ENCODE results near the gene SCO1. TPM values are rescaled to one million over a fixed set of nuclear protein-coding genes. Genes with fewer than 3 reads are reported as not detected.
A peak's percentile ranks its signal among the peaks of the same experiment; 100 is the strongest.

Gene SCO1
- total and polyA plus RNA-seq, 5 experiments from 2014 or later, result 15.7 to 38.7 (median 17.5) TPM

DNA sequence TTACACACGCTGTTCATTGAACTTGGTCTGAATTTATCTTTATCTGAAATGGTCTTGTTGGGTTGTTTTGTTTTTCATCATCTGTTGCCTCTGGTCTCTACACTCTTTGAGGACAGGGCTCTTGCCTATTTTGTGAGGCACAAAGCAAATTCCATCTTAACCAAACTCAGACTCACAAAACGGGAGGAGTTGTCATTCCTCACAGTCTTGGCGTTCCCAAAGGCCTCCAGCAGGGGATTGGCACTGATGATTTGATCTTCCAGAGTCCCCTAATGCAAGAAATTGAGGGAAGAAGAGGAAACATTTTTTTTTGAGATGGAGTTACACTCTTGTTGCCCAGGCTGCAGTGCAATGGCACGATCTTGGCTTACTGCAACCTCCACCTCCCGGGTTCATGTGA lies 49.0 kb downstream of the SCO1 start:
- H3K27ac Mint-ChIP-seq, result peak overlapping the region in 2 of 10 donors; percentile 26 to 41
- H3K9me3 Mint-ChIP-seq, result no peaks in the 10 kb centered on the region

DNA sequence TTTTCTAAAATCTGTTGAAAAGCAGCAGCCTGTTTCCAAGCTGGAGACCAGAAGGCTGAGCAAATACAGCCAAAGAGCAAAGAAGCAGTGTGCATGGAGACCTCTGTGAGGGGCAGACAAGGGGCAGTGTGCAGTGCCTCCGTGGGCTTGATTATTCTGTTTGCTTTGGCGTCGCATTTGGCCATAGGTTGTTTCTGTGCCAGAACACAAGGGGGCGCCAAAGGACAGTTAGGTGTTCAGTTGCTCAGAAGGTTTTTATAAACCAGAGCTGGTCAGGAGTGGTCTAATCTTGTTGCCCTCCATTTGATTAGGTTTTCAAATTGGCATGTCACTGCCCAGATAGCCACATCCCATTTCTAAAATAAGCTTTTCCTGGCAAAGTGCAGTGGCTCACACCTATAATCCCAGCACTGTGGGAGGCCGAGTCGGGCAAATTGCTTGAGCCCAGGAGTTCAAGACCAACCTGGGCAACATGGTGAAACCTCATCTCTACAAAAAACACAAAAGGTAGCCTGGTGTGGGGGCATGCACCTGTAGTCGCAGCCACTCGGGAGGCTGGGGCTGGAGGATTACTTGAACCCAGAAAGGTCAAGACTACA lies 50.8 kb downstream of the SCO1 start:
- no peak overlapping the region for H3K4me3 Mint-ChIP-seq
- peaks cover 0 to 3% (median 0%) of the 10 kb centered on the region in 4 donors for H3K4me1 Mint-ChIP-seq
- DNase-seq (peak; percentile 49 to 80 (median 70)), ATAC-seq (peak; percentile 53 to 64)
- no peaks in the 10 kb centered on the region for H3K27me3 Mint-ChIP-seq
- H3K27ac Mint-ChIP-seq, result peak overlapping the region in 1 of 10 donors; percentile 11
- POLR2A ChIA-PET, result interaction anchor here (0.6 to 1.3 kb wide), 2 partner anchors 53 to 199 kb away, joined by 3 read pairs; no protein-coding TSS in a partner anchor
- peaks cover 6 to 51% (median 26%) of the 10 kb centered on the region in 3 donors for H3K36me3 Mint-ChIP-seq
- H3K9me3 Mint-ChIP-seq, result no peaks in the 10 kb centered on the region

More for the DNA sequence above, 49.0 kb downstream of the SCO1 start:
- POLR2A ChIA-PET, result no interaction called here
- ATAC-seq, result no peak
- H3K4me1 Mint-ChIP-seq, result peaks cover 8 to 14% (median 10%) of the 10 kb centered on the region in 4 donors
- H3K4me3 Mint-ChIP-seq, result no peak overlapping the region
- no peaks in the 10 kb centered on the region for H3K27me3 Mint-ChIP-seq
- peaks cover 6 to 33% (median 22%) of the 10 kb centered on the region in 3 donors for H3K36me3 Mint-ChIP-seq
- DNase-seq, result no peak

- POLR2A ChIA-PET, result no interaction called here
- H3K4me3 Mint-ChIP-seq, result no peak overlapping the region
- H3K27me3 Mint-ChIP-seq, result no peaks in the 10 kb centered on the region
These were observed 56.9 kb downstream of the SCO1 start for GRCh38 chr17:10640475-10640874.

DNA sequence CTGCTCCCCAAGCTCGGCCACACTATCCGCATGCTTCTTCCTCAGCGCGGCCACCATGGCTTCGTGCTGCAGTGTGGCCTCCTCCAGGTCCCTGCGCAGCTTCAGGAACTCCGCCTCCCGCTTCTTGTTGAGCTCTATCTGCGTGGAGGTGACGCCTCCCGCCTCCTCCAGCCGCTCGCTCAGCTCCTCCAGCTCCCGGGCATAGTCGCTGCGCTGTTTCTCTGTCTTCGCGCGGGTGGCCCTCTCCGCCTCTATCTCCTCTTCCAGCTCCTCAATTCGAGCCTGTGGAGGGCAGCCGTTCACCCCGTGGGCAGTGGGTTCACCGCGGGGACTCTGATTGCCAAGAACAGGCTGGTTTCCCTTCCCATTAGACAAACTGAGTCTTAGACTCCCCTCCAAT lies 59.2 kb downstream of the SCO1 start:
- DNase-seq, result no peak
- no peak overlapping the region for H3K4me3 Mint-ChIP-seq
- peak overlapping the region in 1 of 10 donors; percentile 20 for H3K27ac Mint-ChIP-seq
- peaks cover 0 to 10% (median 0%) of the 10 kb centered on the region in 4 donors for H3K4me1 Mint-ChIP-seq
- H3K36me3 Mint-ChIP-seq, result peaks cover 6 to 87% (median 48%) of the 10 kb centered on the region in 3 donors
- POLR2A ChIA-PET, result no interaction called here
- ATAC-seq, result no peak
- H3K27me3 Mint-ChIP-seq, result no peaks in the 10 kb centered on the region
- no peaks in the 10 kb centered on the region for H3K9me3 Mint-ChIP-seq

More at GRCh38 chr17:10640475-10640874, 56.9 kb downstream of the SCO1 start:
- Mint-ChIP-seq H3K27ac (peak overlapping the region in 1 of 10 donors; percentile 51), H3K36me3 (peaks cover 12 to 89% (median 44%) of the 10 kb centered on the region in 3 donors), H3K9me3 (no peaks in the 10 kb centered on the region), H3K4me1 (peaks cover 0 to 2% (median 0%) of the 10 kb centered on the region in 4 donors)
- DNase-seq, result no peak
- ATAC-seq, result no peak

DNA sequence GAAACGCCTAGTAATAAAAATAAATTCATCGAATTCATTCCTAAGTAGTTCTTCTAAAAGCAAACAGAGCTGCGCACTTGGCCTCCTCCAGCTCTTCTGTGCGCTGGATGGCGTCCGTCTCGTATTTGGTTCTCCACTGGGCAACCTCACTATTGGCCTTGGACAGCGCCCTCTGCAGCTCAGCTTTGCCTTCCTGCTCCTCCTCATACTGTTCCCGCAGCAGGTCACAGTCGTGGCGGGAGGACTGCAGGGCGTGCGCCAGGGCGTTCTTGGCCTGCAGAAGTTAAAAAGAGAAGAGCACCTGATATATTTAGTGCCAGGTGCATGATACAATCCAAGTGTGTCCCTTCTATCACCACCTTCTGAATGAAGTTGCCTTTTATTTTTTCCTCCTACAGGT lies 62.0 kb downstream of the SCO1 start:
- Mint-ChIP-seq H3K4me3 (no peak overlapping the region), H3K36me3 (peaks cover 6 to 82% (median 45%) of the 10 kb centered on the region in 3 donors), H3K4me1 (peaks cover 0 to 12% (median 1%) of the 10 kb centered on the region in 4 donors), H3K27me3 (no peaks in the 10 kb centered on the region), H3K27ac (no peak overlapping the region), H3K9me3 (no peaks in the 10 kb centered on the region)
- DNase-seq (no peak), ATAC-seq (no peak)
- POLR2A ChIA-PET, result no interaction called here

- Mint-ChIP-seq H3K27ac (no peak overlapping the region), H3K36me3 (peaks cover 6 to 81% (median 49%) of the 10 kb centered on the region in 3 donors), H3K27me3 (no peaks in the 10 kb centered on the region)
These were observed 63.5 kb downstream of the SCO1 start for GRCh38 chr17:10633738-10634379.

DNA sequence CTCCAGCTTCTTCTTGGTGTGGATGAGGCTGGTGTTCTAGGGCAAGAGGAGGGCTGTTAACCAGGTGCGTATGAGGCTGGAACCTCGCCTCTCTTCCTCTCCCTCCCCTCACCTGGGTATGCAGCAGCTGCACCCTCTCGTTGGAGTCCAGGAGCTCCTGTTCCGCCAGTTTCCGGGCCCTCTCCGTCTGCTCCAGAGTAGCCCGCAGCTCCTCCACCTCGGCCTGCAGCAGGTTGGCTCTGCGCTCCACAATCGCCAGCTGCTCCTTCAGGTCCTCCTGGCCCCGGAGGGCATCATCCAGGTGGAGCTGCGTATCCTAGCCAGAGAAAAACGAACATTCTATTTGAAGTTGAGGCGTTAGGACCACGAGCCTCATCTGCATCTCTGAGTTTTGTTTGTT lies 65.6 kb downstream of the SCO1 start:
- no peak for ATAC-seq
- H3K27me3 Mint-ChIP-seq, result no peaks in the 10 kb centered on the region
- no peaks in the 10 kb centered on the region for H3K9me3 Mint-ChIP-seq
- H3K36me3 Mint-ChIP-seq, result peaks cover 0 to 69% (median 46%) of the 10 kb centered on the region in 3 donors
- DNase-seq, result no peak
- peaks cover 0 to 12% (median 3%) of the 10 kb centered on the region in 4 donors for H3K4me1 Mint-ChIP-seq
- POLR2A ChIA-PET, result no interaction called here
- H3K4me3 Mint-ChIP-seq, result no peak overlapping the region
- H3K27ac Mint-ChIP-seq, result no peak overlapping the region

More at GRCh38 chr17:10633738-10634379, 63.5 kb downstream of the SCO1 start:
- no peak overlapping the region for H3K4me3 Mint-ChIP-seq
- peaks cover 0 to 12% (median 1%) of the 10 kb centered on the region in 4 donors for H3K4me1 Mint-ChIP-seq
- POLR2A ChIA-PET, result no interaction called here
- ATAC-seq, result no peak
- DNase-seq, result no peak
- H3K9me3 Mint-ChIP-seq, result no peaks in the 10 kb centered on the region

DNA sequence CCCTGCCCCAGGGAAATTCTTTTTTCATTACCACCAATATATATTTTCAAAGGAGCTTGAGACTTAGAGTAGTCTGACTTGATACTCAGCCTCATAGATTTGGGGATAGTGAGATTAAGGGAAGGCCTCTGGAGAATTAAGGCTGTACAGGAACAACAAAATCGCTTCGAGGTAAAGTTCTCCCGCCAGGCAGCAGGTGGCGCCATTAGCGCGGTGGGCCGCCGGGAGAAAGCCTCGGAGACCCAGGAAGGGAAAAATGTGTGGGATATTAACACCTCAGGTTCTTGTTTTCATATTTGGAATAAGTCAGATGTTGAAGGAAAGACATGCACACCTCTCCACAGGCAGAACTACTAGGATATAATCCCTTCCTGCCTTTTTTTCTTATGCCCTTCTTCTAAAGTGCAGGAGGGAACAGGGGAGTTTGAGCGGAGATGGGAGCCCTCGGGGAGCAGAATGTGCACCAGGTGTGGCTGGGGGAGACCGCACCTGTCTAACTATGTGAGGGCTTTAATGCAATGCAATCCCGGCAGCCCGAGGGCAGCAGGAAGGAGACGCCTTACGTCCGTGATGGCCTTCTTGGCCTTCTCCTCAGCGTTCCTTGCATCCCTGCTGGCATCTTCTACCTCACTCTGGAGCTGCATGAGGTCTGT lies 66.2 kb downstream of the SCO1 start:
- Mint-ChIP-seq H3K9me3 (no peaks in the 10 kb centered on the region), H3K27ac (no peak overlapping the region), H3K4me1 (peaks cover 0 to 12% (median 3%) of the 10 kb centered on the region in 4 donors), H3K4me3 (no peak overlapping the region), H3K27me3 (no peaks in the 10 kb centered on the region), H3K36me3 (peaks cover 0 to 65% (median 46%) of the 10 kb centered on the region in 3 donors)
- POLR2A ChIA-PET, result no interaction called here
- no peak for ATAC-seq
- DNase-seq, result peak in 1 of 10 donors; percentile 17

GRCh38 chr17:10629706-10630105 lies 67.6 kb downstream of the SCO1 start:
- Mint-ChIP-seq H3K4me3 (no peak overlapping the region), H3K27ac (no peak overlapping the region), H3K36me3 (peaks cover 0 to 51% (median 37%) of the 10 kb centered on the region in 3 donors), H3K9me3 (no peaks in the 10 kb centered on the region), H3K27me3 (no peaks in the 10 kb centered on the region), H3K4me1 (peaks cover 0 to 9% (median 3%) of the 10 kb centered on the region in 4 donors)
- POLR2A ChIA-PET, result no interaction called here
- DNase-seq, result no peak
- ATAC-seq, result no peak

GRCh38 chr17:10628756-10629155 lies 68.6 kb downstream of the SCO1 start:
- ATAC-seq, result no peak
- POLR2A ChIA-PET, result interaction anchor here (0.6 kb wide), 1 partner anchor 426 kb away, joined by 8 read pairs; no protein-coding TSS in a partner anchor
- Mint-ChIP-seq H3K36me3 (peaks cover 0 to 42% (median 34%) of the 10 kb centered on the region in 3 donors), H3K9me3 (no peaks in the 10 kb centered on the region), H3K27me3 (no peaks in the 10 kb centered on the region), H3K4me3 (no peak overlapping the region), H3K4me1 (peaks cover 0 to 6% (median 3%) of the 10 kb centered on the region in 4 donors), H3K27ac (no peak overlapping the region)
- DNase-seq, result no peak

- no peak for DNase-seq
- no peak for ATAC-seq
- Mint-ChIP-seq H3K27ac (peak overlapping the region in 1 of 10 donors; percentile 71), H3K4me1 (peaks cover 0 to 7% (median 3%) of the 10 kb centered on the region in 4 donors), H3K27me3 (peaks cover 0 to 3% (median 0%) of the 10 kb centered on the region in 5 donors), H3K9me3 (no peaks in the 10 kb centered on the region), H3K4me3 (no peak overlapping the region), H3K36me3 (peaks cover 0 to 29% (median 25%) of the 10 kb centered on the region in 3 donors)
- POLR2A ChIA-PET, result no interaction called here
These were observed 70.9 kb downstream of the SCO1 start for GRCh38 chr17:10626390-10626789.

- peaks cover 0 to 3% (median 0%) of the 10 kb centered on the region in 5 donors for H3K27me3 Mint-ChIP-seq
- H3K9me3 Mint-ChIP-seq, result no peaks in the 10 kb centered on the region
These were observed 72.4 kb downstream of the SCO1 start for GRCh38 chr17:10624969-10625368.

More at GRCh38 chr17:10624969-10625368, 72.4 kb downstream of the SCO1 start:
- no peak overlapping the region for H3K4me3 Mint-ChIP-seq
- DNase-seq (no peak), ATAC-seq (no peak)
- POLR2A ChIA-PET, result interaction anchor here (1.2 kb wide), 1 partner anchor 9 kb away, joined by 3 read pairs; no protein-coding TSS in a partner anchor
- H3K36me3 Mint-ChIP-seq, result peaks cover 0 to 16% (median 16%) of the 10 kb centered on the region in 3 donors
- peaks cover 0 to 5% (median 2%) of the 10 kb centered on the region in 4 donors for H3K4me1 Mint-ChIP-seq
- H3K27ac Mint-ChIP-seq, result no peak overlapping the region
